Duodenal mucosa (tissue), 2 donors: ENCODE data around the gene MFN1.
"Not testable (repeated sequence)": the region's sequence is repeated elsewhere in the genome, so short reads cannot be mapped to it uniquely, and the experiment has no call there.

ENCODE experiments used
- H3K27ac ChIP-seq: one replicate; pipeline ENCODE4 v1.7.0; 2013; ENCODE audit warnings: low read depth, low read length
- H3K27me3 ChIP-seq, 2 donors: one replicate each; pipeline ENCODE4 v1.7.0; 2013; ENCODE audit warnings: low read length in 2 of 2, control low read depth in 1 of 2; ENCODE audit not compliant: insufficient read depth in 2 of 2, control insufficient read depth in 1 of 2
- H3K36me3 ChIP-seq, 2 donors: one replicate each; pipeline ENCODE4 v1.7.0; 2013; ENCODE audit warnings: low read length in 2 of 2, control low read depth in 1 of 2; ENCODE audit not compliant: insufficient read depth in 2 of 2, control insufficient read depth in 1 of 2
- H3K4me1 ChIP-seq, 2 donors: one replicate each; pipeline ENCODE4 v1.7.0; 2013; ENCODE audit warnings: low read length in 2 of 2, control low read depth in 1 of 2; ENCODE audit not compliant: insufficient read depth in 2 of 2, control insufficient read depth in 1 of 2
- H3K4me3 ChIP-seq, 2 donors: one replicate each; pipeline ENCODE4 v1.7.0; 2013; ENCODE audit warnings: low read length in 2 of 2, low read depth in 1 of 2
- H3K9ac ChIP-seq, 2 donors: one replicate each; pipeline ENCODE4 v1.7.0; 2013; ENCODE audit warnings: low read length in 2 of 2, low read depth in 1 of 2
- H3K9me3 ChIP-seq, 2 donors: one replicate each; pipeline ENCODE4 v1.7.0; 2013; ENCODE audit warnings: low read length in 2 of 2, control low read depth in 1 of 2; ENCODE audit not compliant: control insufficient read depth in 1 of 2

The MFN1 gene

GRCh38 chr3:179347345-179348194, at the start of gene MFN1:
Gene MFN1, plus strand, starts transcription at chr3:179347709. Its CDS starts 1,143 bp downstream, at chr3:179348852.
- Histone ChIP-seq H3K9ac (peak within 1 kb of the TSS; percentile 61 to 76), H3K4me1 (peaks cover 6 to 13% of the 10 kb centered on the region in 2 donors), H3K27ac (peak within 1 kb of the TSS; percentile 48), H3K9me3 (no peaks in the 10 kb centered on the region), H3K27me3 (no peaks in the 10 kb centered on the region), H3K36me3 (peaks cover 6 to 8% of the 10 kb centered on the region in 2 donors), H3K4me3 (peak within 1 kb of the TSS; percentile 83 to 89)

- H3K9me3 ChIP-seq: no peaks in the 10 kb centered on the region
- no peaks in the 10 kb centered on the region for H3K4me1 ChIP-seq
- no peaks in the 10 kb centered on the region for H3K27me3 ChIP-seq
- H3K4me3 ChIP-seq: no peak overlapping the region
- no peak overlapping the region for H3K9ac ChIP-seq
- no peaks in the 10 kb centered on the region for H3K36me3 ChIP-seq
- no peak overlapping the region for H3K27ac ChIP-seq
Measured at GRCh38 chr3:179297971-179298725, 49.4 kb upstream of the MFN1 start.

DNA sequence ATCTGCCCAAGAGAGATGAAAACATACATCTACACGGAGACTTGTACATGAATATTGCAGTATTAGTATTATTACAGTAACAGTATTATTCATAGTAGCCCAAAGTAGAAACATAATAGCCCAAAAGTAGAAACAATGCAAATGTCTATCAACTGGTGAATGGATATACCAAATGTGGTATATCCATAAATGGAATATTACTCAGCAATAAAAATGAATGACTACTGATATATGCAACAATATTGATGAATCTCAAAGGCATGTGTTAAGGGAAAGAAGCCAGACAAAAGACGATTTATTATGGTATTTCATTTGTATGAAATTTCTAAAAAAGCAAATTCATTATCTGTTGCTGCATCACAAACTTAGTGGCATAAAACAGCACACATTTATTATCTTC, 48.2 kb upstream of the MFN1 start:
- Histone ChIP-seq H3K9me3 (no peaks in the 10 kb centered on the region), H3K9ac (no peak overlapping the region)

DNA sequence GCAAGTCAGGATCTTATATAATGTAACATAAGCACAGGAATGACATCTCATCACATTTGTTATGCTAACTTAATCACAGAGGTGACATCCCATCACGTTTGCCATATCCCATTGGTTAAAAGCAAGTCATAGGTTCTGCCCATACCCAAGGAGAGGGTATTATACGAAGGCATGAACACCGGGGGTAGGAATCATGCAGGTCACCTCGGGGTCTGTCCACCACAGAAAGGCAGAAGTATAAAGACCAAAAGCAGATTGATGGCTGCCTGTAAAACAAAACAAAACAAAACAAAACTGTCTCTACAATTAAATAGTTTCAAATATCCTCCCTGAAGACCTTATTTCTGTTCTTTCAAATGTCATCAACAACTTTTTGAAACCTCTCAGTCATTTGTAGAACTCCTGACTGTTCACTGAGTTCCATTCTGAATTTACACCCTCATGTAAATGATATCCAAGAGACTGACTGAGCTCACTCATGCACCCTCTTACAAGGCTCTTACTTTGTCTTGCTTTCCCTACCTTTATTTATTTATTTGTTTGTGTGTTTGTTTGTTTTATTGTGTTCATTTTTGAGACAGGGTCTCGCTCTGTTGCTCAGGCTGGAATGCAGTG, 47.4 kb upstream of the MFN1 start:
- H3K9ac ChIP-seq: no peak overlapping the region
- H3K4me3 ChIP-seq: no peak overlapping the region
- H3K27me3 ChIP-seq: no peaks in the 10 kb centered on the region
- no peaks in the 10 kb centered on the region for H3K4me1 ChIP-seq
- no peaks in the 10 kb centered on the region for H3K36me3 ChIP-seq
- H3K9me3 ChIP-seq: no peaks in the 10 kb centered on the region
- H3K27ac ChIP-seq: no peak overlapping the region

More for the DNA sequence above, 48.2 kb upstream of the MFN1 start:
- Histone ChIP-seq H3K4me1 (no peaks in the 10 kb centered on the region), H3K36me3 (no peaks in the 10 kb centered on the region), H3K27ac (no peak overlapping the region), H3K27me3 (no peaks in the 10 kb centered on the region), H3K4me3 (no peak overlapping the region)

GRCh38 chr3:179301645-179302044, 45.9 kb upstream of the MFN1 start:
- Histone ChIP-seq H3K4me1 (no peaks in the 10 kb centered on the region), H3K4me3 (no peak overlapping the region), H3K27me3 (no peaks in the 10 kb centered on the region), H3K27ac (no peak overlapping the region), H3K9ac (no peak overlapping the region), H3K36me3 (no peaks in the 10 kb centered on the region), H3K9me3 (no peaks in the 10 kb centered on the region)

DNA sequence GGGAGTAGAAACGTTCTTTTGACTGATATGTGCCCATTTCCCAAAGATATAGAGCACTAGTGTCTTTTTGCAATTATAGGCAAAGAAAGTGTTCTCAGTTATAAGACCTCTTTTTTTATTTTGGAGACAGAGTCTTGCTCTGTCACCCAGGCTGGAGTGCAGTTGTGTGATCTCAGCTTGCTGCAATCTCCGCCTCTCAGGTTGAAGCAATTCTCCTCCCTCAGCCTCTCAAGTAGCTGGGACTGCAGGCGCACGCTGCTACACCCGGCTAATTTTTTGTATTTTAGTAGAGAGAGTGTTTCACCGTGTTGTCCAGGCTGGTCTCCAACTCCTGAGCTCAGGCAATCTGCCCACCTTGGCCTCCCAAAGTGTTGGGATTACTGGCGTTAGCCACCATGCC, 45.4 kb upstream of the MFN1 start:
- H3K27ac ChIP-seq: no peak overlapping the region
- no peaks in the 10 kb centered on the region for H3K27me3 ChIP-seq
- H3K4me1 ChIP-seq: no peaks in the 10 kb centered on the region

DNA sequence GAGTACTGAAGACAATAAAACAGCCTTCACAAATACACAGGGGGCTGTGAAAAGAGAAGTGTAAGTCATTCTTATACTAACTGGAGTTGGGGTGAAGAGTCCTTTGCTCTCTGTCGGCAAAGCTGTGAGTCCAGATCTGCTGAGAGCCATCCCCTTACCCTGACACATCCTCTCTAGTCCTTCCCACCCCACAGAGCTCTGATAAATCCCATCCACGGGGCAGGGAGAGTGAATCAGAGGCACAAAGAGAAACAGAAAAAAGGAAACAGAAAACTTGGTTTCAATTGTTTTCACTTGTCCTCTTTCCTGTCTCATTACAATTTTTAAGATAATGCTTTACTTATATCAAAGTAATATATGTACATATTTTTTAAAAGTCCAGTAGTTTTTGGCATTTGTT, 42.9 kb upstream of the MFN1 start:
- no peak overlapping the region for H3K27ac ChIP-seq
- H3K4me3 ChIP-seq: no peak overlapping the region
- H3K27me3 ChIP-seq: no peaks in the 10 kb centered on the region
- H3K36me3 ChIP-seq: no peaks in the 10 kb centered on the region
- no peaks in the 10 kb centered on the region for H3K9me3 ChIP-seq
- H3K4me1 ChIP-seq: no peaks in the 10 kb centered on the region
- no peak overlapping the region for H3K9ac ChIP-seq

More for the DNA sequence above, 45.4 kb upstream of the MFN1 start:
- H3K9me3 ChIP-seq: no peaks in the 10 kb centered on the region
- no peaks in the 10 kb centered on the region for H3K36me3 ChIP-seq
- H3K9ac ChIP-seq: no peak overlapping the region
- no peak overlapping the region for H3K4me3 ChIP-seq

DNA sequence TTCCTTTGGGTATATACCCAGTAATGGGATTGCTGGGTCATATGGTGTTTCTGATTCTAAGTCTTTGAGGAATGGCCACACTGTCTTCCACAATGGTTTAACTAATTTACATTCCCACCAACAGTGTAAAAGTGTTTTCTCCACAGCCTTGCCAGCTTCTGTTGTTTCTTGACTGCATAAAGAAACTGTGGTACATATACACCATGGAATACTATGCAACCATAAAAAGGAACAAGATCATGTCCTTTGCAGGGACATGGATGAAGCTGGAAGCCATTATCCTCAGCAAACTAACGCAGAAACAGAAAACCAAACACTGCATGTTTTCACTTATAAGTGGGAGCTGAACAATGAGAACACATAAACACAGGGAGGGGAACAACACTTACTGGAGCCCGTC, 40.1 kb upstream of the MFN1 start:
- H3K9ac ChIP-seq, H3K27ac ChIP-seq, H3K27me3 ChIP-seq, H3K9me3 ChIP-seq, H3K4me3 ChIP-seq, H3K4me1 ChIP-seq, H3K36me3 ChIP-seq: not testable (repeated sequence)

- Histone ChIP-seq H3K9me3 (no peaks in the 10 kb centered on the region), H3K27ac (no peak overlapping the region), H3K36me3 (no peaks in the 10 kb centered on the region), H3K9ac (no peak overlapping the region), H3K4me3 (no peak overlapping the region), H3K27me3 (no peaks in the 10 kb centered on the region), H3K4me1 (no peaks in the 10 kb centered on the region)
Measured at GRCh38 chr3:179308001-179308400, 39.5 kb upstream of the MFN1 start.
